ENCODE results near the gene CLEC4M.

GRCh38 chr19:7784856-7785255, 21.8 kb downstream of the CLEC4M start:
- no peak for TF ChIP-seq CTCF (IDR thresholded peaks at IDR 0.05)
- no peak for TF ChIP-seq POLR2A (IDR thresholded peaks at IDR 0.05)
